ENCODE data around the gene CEMIP2. TPM values are rescaled to one million over a fixed set of nuclear protein-coding genes. Genes with fewer than 3 reads are reported as not detected.

The CEMIP2 gene
- total RNA-seq, 1 experiment from 2014 or later = 0.07 TPM

GRCh38 chr9:71681104-71681707 is 87.1 kb downstream of the CEMIP2 start:
- Histone ChIP-seq H3K9me2 (replicated peaks; ENCODE audit: insufficient read depth, low read length) (no peaks in the 10 kb centered on the region), H3K79me2 (ENCODE audit: low read length) (no peaks in the 10 kb centered on the region), H2AFZ (ENCODE audit: low read length) (no peak overlapping the region), H3K4me1 (ENCODE audit: low read length) (no peaks in the 10 kb centered on the region), H3K4me3 (ENCODE audit: low read length) (no peak overlapping the region), H3K9me3 (ENCODE audit: low read length) (no peaks in the 10 kb centered on the region), H3K27me3 (ENCODE audit: low read length) (no peaks in the 10 kb centered on the region), H4K20me1 (ENCODE audit: insufficient read depth, low read depth, low read length) (no peaks in the 10 kb centered on the region), H3K27ac (ENCODE audit: low read length) (no peak overlapping the region), H3K36me3 (ENCODE audit: insufficient read depth, low read length) (no peaks in the 10 kb centered on the region), H3K4me2 (ENCODE audit: low read depth, low read length, poor library complexity, severe bottlenecking) (no peak overlapping the region), H3K9ac (ENCODE audit: low read length) (no peak overlapping the region)
- DNase-seq = no peak

- no peak for DNase-seq
- Histone ChIP-seq H3K4me1 (ENCODE audit: low read length) (no peaks in the 10 kb centered on the region), H3K9ac (ENCODE audit: low read length) (no peak overlapping the region), H4K20me1 (ENCODE audit: insufficient read depth, low read depth, low read length) (no peaks in the 10 kb centered on the region), H3K4me3 (ENCODE audit: low read length) (no peak overlapping the region), H3K27ac (ENCODE audit: low read length) (no peak overlapping the region), H2AFZ (ENCODE audit: low read length) (no peak overlapping the region), H3K27me3 (ENCODE audit: low read length) (no peaks in the 10 kb centered on the region), H3K4me2 (ENCODE audit: low read depth, low read length, poor library complexity, severe bottlenecking) (no peak overlapping the region), H3K9me2 (replicated peaks; ENCODE audit: insufficient read depth, low read length) (no peaks in the 10 kb centered on the region), H3K79me2 (ENCODE audit: low read length) (no peaks in the 10 kb centered on the region), H3K36me3 (ENCODE audit: insufficient read depth, low read length) (no peaks in the 10 kb centered on the region), H3K9me3 (ENCODE audit: low read length) (no peaks in the 10 kb centered on the region)
Observed at GRCh38 chr9:71680189-71680980, 87.9 kb downstream of the CEMIP2 start.

- no peak overlapping the region for H3K4me2 ChIP-seq (ENCODE audit: low read depth, low read length, poor library complexity, severe bottlenecking)
Observed at GRCh38 chr9:71678999-71679398, 89.3 kb downstream of the CEMIP2 start.

GRCh38 chr9:71677209-71677608 is 91.1 kb downstream of the CEMIP2 start:
- Histone ChIP-seq H3K9me3 (ENCODE audit: low read length) (no peaks in the 10 kb centered on the region), H3K4me2 (ENCODE audit: low read depth, low read length, poor library complexity, severe bottlenecking) (no peak overlapping the region), H3K4me1 (ENCODE audit: low read length) (no peaks in the 10 kb centered on the region), H3K9ac (ENCODE audit: low read length) (no peak overlapping the region), H3K4me3 (ENCODE audit: low read length) (no peak overlapping the region), H3K9me2 (replicated peaks; ENCODE audit: insufficient read depth, low read length) (no peaks in the 10 kb centered on the region), H3K79me2 (ENCODE audit: low read length) (no peaks in the 10 kb centered on the region), H3K36me3 (ENCODE audit: insufficient read depth, low read length) (no peaks in the 10 kb centered on the region), H3K27me3 (ENCODE audit: low read length) (no peaks in the 10 kb centered on the region), H4K20me1 (ENCODE audit: insufficient read depth, low read depth, low read length) (no peaks in the 10 kb centered on the region), H3K27ac (ENCODE audit: low read length) (no peak overlapping the region), H2AFZ (ENCODE audit: low read length) (no peak overlapping the region)
- DNase-seq = no peak

More at GRCh38 chr9:71678999-71679398, 89.3 kb downstream of the CEMIP2 start:
- Histone ChIP-seq H3K9ac (ENCODE audit: low read length) (no peak overlapping the region), H3K27me3 (ENCODE audit: low read length) (no peaks in the 10 kb centered on the region), H3K36me3 (ENCODE audit: insufficient read depth, low read length) (no peaks in the 10 kb centered on the region), H3K27ac (ENCODE audit: low read length) (no peak overlapping the region), H3K79me2 (ENCODE audit: low read length) (no peaks in the 10 kb centered on the region), H2AFZ (ENCODE audit: low read length) (no peak overlapping the region), H4K20me1 (ENCODE audit: insufficient read depth, low read depth, low read length) (no peaks in the 10 kb centered on the region), H3K9me3 (ENCODE audit: low read length) (no peaks in the 10 kb centered on the region), H3K9me2 (replicated peaks; ENCODE audit: insufficient read depth, low read length) (no peaks in the 10 kb centered on the region), H3K4me3 (ENCODE audit: low read length) (no peak overlapping the region), H3K4me1 (ENCODE audit: low read length) (no peaks in the 10 kb centered on the region)
- DNase-seq = no peak

- Histone ChIP-seq H3K27ac (ENCODE audit: low read length) (no peak overlapping the region), H3K9ac (ENCODE audit: low read length) (no peak overlapping the region), H3K9me2 (replicated peaks; ENCODE audit: insufficient read depth, low read length) (no peaks in the 10 kb centered on the region), H3K79me2 (ENCODE audit: low read length) (no peaks in the 10 kb centered on the region), H2AFZ (ENCODE audit: low read length) (no peak overlapping the region), H4K20me1 (ENCODE audit: insufficient read depth, low read depth, low read length) (no peaks in the 10 kb centered on the region), H3K27me3 (ENCODE audit: low read length) (no peaks in the 10 kb centered on the region), H3K4me2 (ENCODE audit: low read depth, low read length, poor library complexity, severe bottlenecking) (no peak overlapping the region), H3K4me1 (ENCODE audit: low read length) (no peaks in the 10 kb centered on the region), H3K4me3 (ENCODE audit: low read length) (no peak overlapping the region), H3K36me3 (ENCODE audit: insufficient read depth, low read length) (no peaks in the 10 kb centered on the region), H3K9me3 (ENCODE audit: low read length) (no peaks in the 10 kb centered on the region)
- no peak for DNase-seq
Observed at GRCh38 chr9:71676460-71676859, 91.9 kb downstream of the CEMIP2 start.

GRCh38 chr9:71675857-71676165 is 92.5 kb downstream of the CEMIP2 start:
- no peaks in the 10 kb centered on the region for H3K27me3 ChIP-seq (ENCODE audit: low read length)
- no peak overlapping the region for H3K4me2 ChIP-seq (ENCODE audit: low read depth, low read length, poor library complexity, severe bottlenecking)
- no peak overlapping the region for H3K9ac ChIP-seq (ENCODE audit: low read length)
- H4K20me1 ChIP-seq (ENCODE audit: insufficient read depth, low read depth, low read length) = no peaks in the 10 kb centered on the region
- H3K9me2 ChIP-seq (replicated peaks; ENCODE audit: insufficient read depth, low read length) = no peaks in the 10 kb centered on the region
- H3K4me1 ChIP-seq (ENCODE audit: low read length) = no peaks in the 10 kb centered on the region
- H3K79me2 ChIP-seq (ENCODE audit: low read length) = no peaks in the 10 kb centered on the region
- DNase-seq = no peak
- H2AFZ ChIP-seq (ENCODE audit: low read length) = no peak overlapping the region
- H3K36me3 ChIP-seq (ENCODE audit: insufficient read depth, low read length) = no peaks in the 10 kb centered on the region
- H3K9me3 ChIP-seq (ENCODE audit: low read length) = no peaks in the 10 kb centered on the region
- no peak overlapping the region for H3K27ac ChIP-seq (ENCODE audit: low read length)
- no peak overlapping the region for H3K4me3 ChIP-seq (ENCODE audit: low read length)

DNA sequence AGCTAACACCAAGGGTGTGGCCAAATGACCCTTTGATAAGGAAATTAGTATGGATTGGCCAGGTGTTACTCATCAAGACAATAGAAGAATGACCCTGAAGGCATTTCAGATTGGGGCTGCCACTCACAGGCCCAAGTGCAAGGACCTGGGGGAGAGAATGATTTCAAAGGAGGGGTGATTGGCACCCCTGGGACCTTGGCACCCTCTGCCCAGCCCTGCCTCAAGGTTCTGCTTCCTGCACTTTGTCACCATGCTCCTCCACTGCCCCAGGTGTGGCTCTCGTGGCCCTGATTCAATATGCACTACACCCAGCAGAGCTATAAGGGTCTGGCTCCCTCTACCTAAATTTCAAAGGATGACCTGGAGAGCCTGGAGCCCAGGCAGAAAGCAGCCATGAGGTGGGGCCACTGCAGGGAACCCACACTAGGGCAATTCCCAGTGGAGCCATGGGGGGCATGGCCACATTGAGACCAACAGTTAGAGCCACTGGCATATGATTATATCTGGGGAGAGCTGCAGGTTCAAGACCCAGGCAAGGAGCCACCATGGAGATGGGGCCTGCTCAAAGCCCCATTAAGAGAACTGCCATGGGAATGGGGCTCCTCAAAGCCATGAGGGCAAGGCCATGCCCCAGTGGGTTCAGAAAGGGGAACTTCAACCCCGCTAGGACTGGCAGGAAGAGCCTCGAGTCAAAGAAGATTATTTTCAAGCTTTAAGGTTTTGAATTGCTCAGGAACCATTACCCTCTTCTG is 93.0 kb downstream of the CEMIP2 start:
- H3K4me3 ChIP-seq (ENCODE audit: low read length) = no peak overlapping the region
- no peaks in the 10 kb centered on the region for H3K9me3 ChIP-seq (ENCODE audit: low read length)
- H3K9me2 ChIP-seq (replicated peaks; ENCODE audit: insufficient read depth, low read length) = no peaks in the 10 kb centered on the region
- no peak overlapping the region for H3K27ac ChIP-seq (ENCODE audit: low read length)
- no peak for DNase-seq
- no peaks in the 10 kb centered on the region for H3K79me2 ChIP-seq (ENCODE audit: low read length)
- H4K20me1 ChIP-seq (ENCODE audit: insufficient read depth, low read depth, low read length) = no peaks in the 10 kb centered on the region
- H3K27me3 ChIP-seq (ENCODE audit: low read length) = no peaks in the 10 kb centered on the region
- H3K9ac ChIP-seq (ENCODE audit: low read length) = no peak overlapping the region
- no peak overlapping the region for H2AFZ ChIP-seq (ENCODE audit: low read length)
- H3K36me3 ChIP-seq (ENCODE audit: insufficient read depth, low read length) = no peaks in the 10 kb centered on the region
- no peaks in the 10 kb centered on the region for H3K4me1 ChIP-seq (ENCODE audit: low read length)
- no peak overlapping the region for H3K4me2 ChIP-seq (ENCODE audit: low read depth, low read length, poor library complexity, severe bottlenecking)

DNA sequence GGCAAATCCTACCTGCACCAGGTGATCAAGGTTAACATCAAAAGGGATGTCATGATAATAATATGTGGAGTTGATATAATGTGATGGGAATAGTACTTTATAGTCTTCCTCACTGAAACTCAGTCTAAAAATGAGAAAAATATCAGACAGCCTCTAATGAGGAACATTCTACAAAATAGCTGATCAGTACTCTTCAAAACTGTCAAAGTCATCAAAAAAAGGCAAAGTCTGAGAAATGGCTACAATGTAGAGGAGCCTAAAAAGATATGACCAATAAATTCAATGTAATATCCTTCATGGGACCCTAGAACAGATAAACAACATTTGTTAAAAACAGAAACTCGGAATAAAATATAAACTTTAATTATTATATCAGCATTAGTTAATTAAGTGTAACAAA is 95.7 kb downstream of the CEMIP2 start:
- no peak for DNase-seq
- no peaks in the 10 kb centered on the region for H3K9me3 ChIP-seq (ENCODE audit: low read length)
- H4K20me1 ChIP-seq (ENCODE audit: insufficient read depth, low read depth, low read length) = no peaks in the 10 kb centered on the region
- H3K4me1 ChIP-seq (ENCODE audit: low read length) = no peaks in the 10 kb centered on the region
- no peaks in the 10 kb centered on the region for H3K36me3 ChIP-seq (ENCODE audit: insufficient read depth, low read length)
- no peak overlapping the region for H3K27ac ChIP-seq (ENCODE audit: low read length)
- no peaks in the 10 kb centered on the region for H3K27me3 ChIP-seq (ENCODE audit: low read length)
- H3K79me2 ChIP-seq (ENCODE audit: low read length) = no peaks in the 10 kb centered on the region
- H3K9me2 ChIP-seq (replicated peaks; ENCODE audit: insufficient read depth, low read length) = no peaks in the 10 kb centered on the region
- H2AFZ ChIP-seq (ENCODE audit: low read length) = no peak overlapping the region
- no peak overlapping the region for H3K4me3 ChIP-seq (ENCODE audit: low read length)
- H3K9ac ChIP-seq (ENCODE audit: low read length) = no peak overlapping the region
- H3K4me2 ChIP-seq (ENCODE audit: low read depth, low read length, poor library complexity, severe bottlenecking) = no peak overlapping the region

All from Karpas-422 (cell line).